Amniotic epithelial cell (primary cell): ENCODE measurements around the gene SPOCK3.

Experiments
- DNase-seq: peaks from one replicate; pipeline ENCODE4 v3.0.0-alpha.2; 2010; ENCODE audit warnings: low read depth

SPOCK3 gene

DNA sequence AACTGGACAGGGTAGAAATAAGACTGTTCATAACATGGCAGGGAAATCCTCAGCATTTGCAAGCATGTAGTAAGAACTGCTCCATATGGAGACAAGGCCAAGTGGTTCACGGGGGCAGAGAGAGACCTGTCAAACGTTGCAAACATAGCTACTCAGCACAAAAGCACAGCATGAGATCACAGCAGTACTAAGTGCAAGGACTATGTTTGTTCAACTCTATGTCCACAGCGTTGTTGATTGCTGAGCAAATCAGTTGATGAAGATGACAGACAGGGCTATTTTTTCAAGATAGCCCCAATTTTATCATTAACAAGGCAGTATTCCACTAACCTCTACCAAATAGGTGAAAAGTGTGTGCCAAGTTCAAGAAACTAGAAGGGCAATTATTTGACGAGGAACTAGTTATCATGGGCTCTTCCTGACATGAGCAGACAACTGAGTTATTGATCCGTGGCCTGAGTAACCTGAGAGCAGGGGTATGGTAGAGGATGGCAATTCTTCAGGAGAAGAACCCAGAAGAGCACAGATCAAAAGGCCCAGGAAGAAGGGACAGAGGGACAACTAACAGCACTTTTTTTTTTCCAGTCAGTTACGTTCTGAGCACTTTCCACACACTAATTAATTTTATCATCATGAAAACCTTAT lies 57.4 kb downstream of the SPOCK3 start:
- no peak for DNase-seq

GRCh38 chr4:167171928-167172327 lies 62.4 kb downstream of the SPOCK3 start:
- no peak for DNase-seq

DNA sequence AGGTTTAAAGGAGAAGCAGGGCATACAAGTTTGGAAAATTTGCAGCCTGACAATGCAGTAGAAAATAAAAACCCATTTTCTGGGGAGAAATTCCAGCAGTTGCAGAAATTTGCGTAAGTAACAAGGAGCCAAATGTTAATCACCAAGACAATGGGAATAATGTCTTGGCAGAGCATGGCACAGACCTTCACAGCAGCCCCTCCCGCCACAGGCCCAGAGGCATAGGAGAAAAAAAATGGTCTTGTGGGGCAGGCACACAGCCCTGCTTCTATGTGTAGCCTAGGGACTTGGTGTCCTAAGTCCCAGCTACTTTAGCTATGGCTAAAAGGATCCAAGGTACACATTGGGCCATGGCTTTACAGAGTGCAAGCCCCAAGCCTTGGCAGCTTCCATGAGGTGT lies 65.7 kb downstream of the SPOCK3 start:
- no peak for DNase-seq

- no peak for DNase-seq
Measured at GRCh38 chr4:167150587-167150986, 83.7 kb downstream of the SPOCK3 start.

GRCh38 chr4:167144605-167145004 lies 89.7 kb downstream of the SPOCK3 start:
- no peak for DNase-seq

GRCh38 chr4:167143018-167143417 lies 91.3 kb downstream of the SPOCK3 start:
- no peak for DNase-seq

- no peak for DNase-seq
Measured at GRCh38 chr4:167136270-167136669, 98.0 kb downstream of the SPOCK3 start.

DNA sequence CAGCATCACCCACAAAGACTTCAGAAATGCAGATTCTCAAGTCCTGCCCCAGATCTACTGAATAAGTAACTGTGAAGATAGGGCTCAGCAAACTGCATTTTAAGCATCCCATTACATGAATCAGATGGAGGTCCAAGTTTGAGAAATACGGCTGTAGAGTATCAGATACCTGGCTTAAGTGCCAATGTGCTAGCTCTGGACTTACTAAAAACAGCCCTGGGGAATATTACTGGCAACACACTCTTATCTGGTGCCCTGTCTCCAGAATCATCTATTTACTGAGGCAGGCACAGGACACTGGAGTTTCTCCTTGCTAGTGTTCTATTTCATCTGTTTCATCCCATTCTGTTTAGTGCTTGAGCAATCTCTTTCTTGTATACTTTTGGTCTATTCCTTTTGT lies 105.1 kb downstream of the SPOCK3 start:
- no peak for DNase-seq

DNA sequence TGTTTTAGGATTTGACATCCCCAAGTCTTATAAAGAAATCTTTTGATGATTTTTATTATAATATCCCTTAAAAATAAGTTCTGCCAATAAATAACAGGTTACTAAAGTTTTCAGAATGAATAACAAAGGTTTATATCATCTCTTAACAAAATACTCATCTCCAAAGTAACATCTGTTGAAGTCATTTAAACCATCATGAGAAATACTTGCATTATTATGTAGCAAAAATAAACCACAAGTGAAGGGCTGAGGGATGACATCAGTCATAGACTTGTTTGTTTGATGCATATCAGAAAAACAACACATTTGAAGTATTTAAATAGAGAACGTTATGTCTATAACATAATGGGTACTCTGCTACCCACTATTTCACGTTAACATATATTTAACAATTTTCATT lies 114.9 kb downstream of the SPOCK3 start:
- no peak for DNase-seq

DNA sequence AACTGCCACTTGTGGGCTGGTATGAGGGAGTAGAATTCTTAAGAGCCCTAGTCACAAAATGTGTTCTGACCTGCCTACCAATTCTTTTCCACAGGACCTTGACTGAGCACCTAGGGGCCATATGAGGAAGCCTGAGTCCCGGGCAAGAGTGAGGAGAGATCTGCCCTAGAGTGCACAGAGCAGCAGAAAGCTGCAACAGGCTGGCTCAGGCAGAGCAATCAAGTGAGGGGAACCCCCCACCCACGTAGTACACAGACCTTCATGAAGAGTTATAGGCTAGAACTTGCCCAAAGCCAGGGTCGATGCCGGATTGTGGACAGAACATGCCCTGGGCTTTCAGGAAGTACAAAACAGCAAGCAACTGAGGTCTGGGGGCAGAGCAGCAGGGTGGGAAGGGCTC lies 117.0 kb downstream of the SPOCK3 start:
- no peak for DNase-seq

GRCh38 chr4:167114416-167114971 lies 119.8 kb downstream of the SPOCK3 start:
- peak; percentile 35 for DNase-seq

DNA sequence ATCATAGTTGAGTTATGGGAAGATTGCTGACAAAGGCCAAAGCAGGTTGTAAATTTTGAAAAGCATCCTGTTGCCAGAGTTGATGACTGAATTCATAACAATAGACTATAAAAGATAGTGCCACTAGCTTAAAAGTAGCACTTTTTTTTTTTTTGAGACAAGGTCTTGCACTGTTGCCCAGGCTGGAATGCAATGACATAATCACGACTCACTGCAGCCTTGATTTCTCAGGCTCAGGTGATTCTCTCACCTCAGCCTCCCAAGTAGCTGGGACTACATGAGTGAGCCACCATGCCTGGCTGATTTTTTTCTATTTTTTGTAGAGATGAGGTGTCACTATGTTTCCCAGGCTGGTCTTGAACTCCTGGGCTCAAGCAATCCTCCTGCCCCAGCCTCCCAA lies 122.7 kb downstream of the SPOCK3 start:
- DNase-seq, result no peak

GRCh38 chr4:167111092-167111491 lies 123.2 kb downstream of the SPOCK3 start:
- peak; percentile 5 for DNase-seq

GRCh38 chr4:167109859-167110258 lies 124.4 kb downstream of the SPOCK3 start:
- DNase-seq, result no peak

GRCh38 chr4:167105857-167106256 lies 128.4 kb downstream of the SPOCK3 start:
- DNase-seq, result no peak

DNA sequence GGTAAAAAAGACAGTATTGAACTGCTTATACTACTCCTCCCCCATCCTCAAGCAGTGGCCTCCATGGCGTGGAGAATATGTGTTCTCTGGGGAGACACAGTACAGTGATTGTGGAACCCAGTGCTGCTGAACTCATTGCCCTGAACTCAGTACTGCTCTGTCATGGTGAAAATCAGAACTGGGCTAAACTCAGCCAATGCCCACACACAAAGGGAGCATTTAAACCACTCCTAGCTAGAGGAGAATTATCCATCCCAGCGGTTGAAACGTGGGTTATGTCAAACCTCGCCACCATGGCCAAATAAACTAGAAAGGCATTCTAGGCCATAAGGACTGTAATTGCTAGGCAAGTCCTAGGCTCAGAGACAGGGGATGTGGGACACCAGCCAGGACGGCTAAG lies 131.8 kb downstream of the SPOCK3 start:
- DNase-seq, result no peak

GRCh38 chr4:167101035-167101434 lies 133.3 kb downstream of the SPOCK3 start:
- no peak for DNase-seq

DNA sequence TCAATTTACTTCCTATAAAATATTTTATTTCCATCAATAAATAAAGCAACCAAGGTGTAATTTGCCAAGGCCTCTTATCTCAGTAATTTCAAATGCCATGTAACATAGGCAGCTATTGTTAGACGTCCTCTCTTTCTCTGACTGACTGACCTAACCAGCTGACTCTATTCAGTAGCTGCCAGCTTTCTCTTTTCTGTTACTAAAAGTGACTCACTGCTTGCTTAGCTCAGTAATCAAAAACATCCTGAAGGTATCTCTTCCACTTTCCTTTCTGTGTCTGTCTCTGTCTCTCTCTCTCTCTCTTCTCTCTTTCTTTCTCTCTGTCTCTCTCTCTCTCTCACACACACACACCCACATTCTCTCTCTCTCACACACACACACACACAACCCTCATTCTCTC lies 134.2 kb downstream of the SPOCK3 start:
- DNase-seq, result peak; percentile 4

DNA sequence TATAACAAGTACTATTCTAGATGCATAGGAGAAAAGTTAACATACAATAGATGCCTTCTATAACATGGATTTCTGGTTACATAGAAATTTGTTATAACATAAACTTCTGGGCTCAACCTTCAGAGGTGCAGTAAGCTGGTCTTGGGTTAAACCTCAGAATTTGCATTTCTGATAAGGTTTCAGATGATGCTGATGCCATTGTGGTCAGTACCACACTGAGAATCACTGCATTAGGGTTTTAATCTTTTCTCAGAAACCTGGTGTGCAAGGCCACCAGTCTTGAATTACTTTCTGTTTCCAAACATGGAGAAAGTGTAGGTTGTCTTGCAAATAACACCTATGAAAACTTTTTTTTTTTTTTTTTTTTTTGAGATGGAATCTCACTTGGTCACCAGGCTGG lies 146.2 kb downstream of the SPOCK3 start:
- no peak for DNase-seq

DNA sequence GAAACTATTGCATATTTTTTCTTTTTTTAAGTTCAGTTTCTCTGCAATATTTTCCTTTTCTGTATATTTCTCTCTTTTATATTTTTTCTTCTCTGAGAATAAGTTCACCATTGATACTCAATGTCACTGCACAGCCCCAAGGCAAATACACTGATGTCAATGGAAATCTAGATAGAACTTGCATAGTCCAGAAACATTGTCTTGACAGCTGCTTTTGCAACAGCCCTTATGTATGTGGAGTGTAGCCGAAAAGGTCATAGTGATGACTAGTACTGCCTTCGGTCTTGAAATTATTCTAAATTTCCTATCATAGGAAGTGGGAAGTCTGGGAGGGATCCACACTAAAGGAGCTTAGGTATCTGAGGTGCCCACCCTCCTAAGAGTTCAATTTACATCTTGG lies 150.0 kb downstream of the SPOCK3 start:
- DNase-seq, result no peak

GRCh38 chr4:167079762-167080161 lies 154.5 kb downstream of the SPOCK3 start:
- DNase-seq, result no peak

DNA sequence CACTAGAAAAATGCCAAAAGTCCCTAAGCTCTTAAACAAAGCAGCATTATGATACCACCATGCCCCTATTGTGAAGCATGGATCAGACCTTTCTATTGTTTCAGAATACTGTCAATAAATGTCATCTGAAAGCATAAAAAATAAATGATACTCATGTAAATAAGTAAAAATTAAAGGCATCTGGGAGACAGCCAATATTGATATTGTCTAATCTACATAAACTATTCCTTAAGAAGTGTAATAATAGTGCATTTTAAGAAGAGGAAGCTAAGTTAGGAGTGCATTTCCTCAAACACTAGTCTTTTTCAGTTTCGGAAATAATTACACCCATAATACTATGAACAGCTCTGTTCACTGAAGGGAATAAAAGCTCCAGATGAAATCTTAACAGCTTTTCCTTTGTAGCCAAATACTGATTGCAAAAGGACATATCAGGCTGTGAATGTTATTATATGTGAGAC lies 181.6 kb downstream of the SPOCK3 start:
- DNase-seq, result no peak

GRCh38 chr4:167049257-167049656 lies 185.0 kb downstream of the SPOCK3 start:
- DNase-seq, result no peak

DNA sequence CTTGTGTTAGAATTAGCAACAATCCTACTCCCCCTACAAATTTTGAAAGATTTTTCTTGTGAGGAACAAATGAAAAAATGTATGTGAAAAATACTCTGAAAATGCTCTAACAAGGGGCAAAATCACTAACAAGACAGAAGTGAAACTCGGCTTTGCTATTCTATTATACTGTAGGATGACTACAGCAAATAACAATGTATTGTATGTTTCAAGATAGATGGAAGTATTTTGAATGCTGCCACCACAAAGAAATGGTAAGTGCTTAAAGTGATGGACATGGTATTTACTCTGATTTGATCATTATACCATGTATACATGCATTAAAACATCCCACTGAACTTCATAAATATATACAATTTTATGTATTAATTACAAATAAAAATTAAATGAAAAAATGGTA lies 192.8 kb downstream of the SPOCK3 start:
- no peak for DNase-seq
